GM12892 (cell line): ENCODE measurements around the gene CRB2.

Experiments
- DNase-seq: peaks from one replicate; pipeline ENCODE4 v3.0.0; 2011; ENCODE audit not compliant: insufficient read length
- FAIRE-seq: peaks from 2 replicates; lab custom pipeline; 2011; peaks lifted over from hg19 to GRCh38; lab: Jason Lieb, UNC
- POLR2A ChIP-seq: IDR thresholded peaks from 2 replicates; pipeline ENCODE4 v1.6.1; 2011; ENCODE audit warnings: low read depth, low read length, control low read depth
- POLR2AphosphoS5 ChIP-seq: IDR thresholded peaks from 2 replicates; pipeline ENCODE4 v1.6.1; 2011; ENCODE audit warnings: low read depth, low read length, control low read depth
- TAF1 ChIP-seq: IDR thresholded peaks from 2 replicates; pipeline ENCODE4 v1.6.1; 2011; ENCODE audit warnings: low read depth, mild to moderate bottlenecking, control low read depth, low read length, borderline replicate concordance

Gene CRB2

GRCh38 chr9:123371228-123371584 lies 15.2 kb downstream of the CRB2 start:
- TF ChIP-seq TAF1 (no peak), POLR2AphosphoS5 (no peak), POLR2A (no peak)
- FAIRE-seq, result no peak
- no peak for DNase-seq

GRCh38 chr9:123371805-123372590 lies 16.0 kb downstream of the CRB2 start:
- FAIRE-seq (no peak), DNase-seq (no peak)
- TF ChIP-seq POLR2A (no peak), POLR2AphosphoS5 (no peak)

GRCh38 chr9:123372766-123373446 lies 16.9 kb downstream of the CRB2 start:
- DNase-seq, result no peak
- TF ChIP-seq POLR2AphosphoS5 (no peak), TAF1 (no peak), POLR2A (no peak)
- FAIRE-seq, result no peak

- DNase-seq (no peak), FAIRE-seq (no peak)
- TF ChIP-seq TAF1, result no peak
- TF ChIP-seq POLR2A, result no peak
- TF ChIP-seq POLR2AphosphoS5, result no peak
Measured at GRCh38 chr9:123373447-123373923, 17.5 kb downstream of the CRB2 start.

- TF ChIP-seq POLR2AphosphoS5, result no peak
- FAIRE-seq (no peak), DNase-seq (no peak)
Measured at GRCh38 chr9:123373946-123374345, 17.9 kb downstream of the CRB2 start.

- no peak for FAIRE-seq
- no peak for DNase-seq
- no peak for TF ChIP-seq POLR2AphosphoS5
- TF ChIP-seq TAF1, result no peak
- TF ChIP-seq POLR2A, result no peak
Measured at GRCh38 chr9:123375469-123376132, 19.6 kb downstream of the CRB2 start.

GRCh38 chr9:123376218-123377071 lies 20.4 kb downstream of the CRB2 start:
- no peak; the same call in 1 of the 2 replicates for TF ChIP-seq POLR2AphosphoS5
- no peak for TF ChIP-seq TAF1
- TF ChIP-seq POLR2A, result no peak
- FAIRE-seq, result no peak

GRCh38 chr9:123377211-123377971 lies 21.4 kb downstream of the CRB2 start:
- TF ChIP-seq POLR2AphosphoS5 (no peak), TAF1 (no peak), POLR2A (no peak)
- DNase-seq (no peak), FAIRE-seq (no peak)

More at GRCh38 chr9:123376218-123377071, 20.4 kb downstream of the CRB2 start:
- DNase-seq, result no peak

GRCh38 chr9:123378025-123378424 lies 22.0 kb downstream of the CRB2 start:
- DNase-seq, result no peak
- no peak for FAIRE-seq
- TF ChIP-seq TAF1 (no peak), POLR2A (no peak), POLR2AphosphoS5 (no peak)

- TF ChIP-seq TAF1 (no peak), POLR2A (no peak), POLR2AphosphoS5 (no peak)
- DNase-seq, result no peak
Measured at GRCh38 chr9:123378956-123379660, 23.1 kb downstream of the CRB2 start.

More at GRCh38 chr9:123378956-123379660, 23.1 kb downstream of the CRB2 start:
- no peak for FAIRE-seq
